OCI-LY7 (cell line): ENCODE data around the gene HPGDS. TPM values are rescaled to one million over a fixed set of nuclear protein-coding genes. Genes with fewer than 3 reads are reported as not detected.

ENCODE experiments used
- BruUV-seq: library from RNA; stranded (reverse); fragments of 400-500 nt; replicated peaks from 2 replicates; lab custom pipeline; 2021; lab: Mats Ljungman, UMichigan
- CTCF ChIA-PET: fragments of 300-600 bp; sonication (Branson Sonifier 250); formaldehyde crosslinking; loops from one replicate; lab custom pipeline; 2022; ENCODE audit warnings: antibody characterized with exemption; ENCODE audit not compliant: unreplicated experiment; lab: Charles Lee
- POLR2A ChIA-PET: fragments of 300-600 bp; sonication (Branson Sonifier 250); formaldehyde crosslinking; loops from one replicate; lab custom pipeline; 2022; ENCODE audit warnings: antibody characterized with exemption; lab: Charles Lee
- DNase-seq: peaks from one replicate; pipeline ENCODE4 v3.0.0-alpha.2; 2015; ENCODE audit warnings: low spot score
- H2AFZ ChIP-seq: fragments of 200-600 bp; sonication (generic), shearing (Covaris generic); 2 replicates; pipeline ENCODE4 v1.6.1; 2014; ENCODE audit warnings: mild to moderate bottlenecking, antibody characterized with exemption, low read length, moderate library complexity
- H3K27ac ChIP-seq: fragments of 200-600 bp; sonication (generic); 2 replicates; pipeline ENCODE4 v1.5.1; 2014; ENCODE audit warnings: mixed run types, low read depth, mild to moderate bottlenecking, moderate library complexity, low read length, inconsistent platforms; ENCODE audit not compliant: poor library complexity, severe bottlenecking
- H3K36me3 ChIP-seq: fragments of 200-600 bp; sonication (generic); 2 replicates; pipeline ENCODE4 v1.6.1; 2014; ENCODE audit warnings: mild to moderate bottlenecking, antibody characterized with exemption, low read length, moderate library complexity, mixed read lengths; ENCODE audit not compliant: insufficient read depth
- H3K4me1 ChIP-seq: fragments of 200-600 bp; sonication (generic); 2 replicates; pipeline ENCODE4 v1.5.1; 2014; ENCODE audit warnings: mild to moderate bottlenecking, low read length; ENCODE audit not compliant: insufficient read depth, poor library complexity, severe bottlenecking
- H3K4me2 ChIP-seq: fragments of 200-600 bp; sonication (generic); 2 replicates; pipeline ENCODE4 v1.6.1; 2014; ENCODE audit warnings: mild to moderate bottlenecking, low read length
- H3K4me3 ChIP-seq: fragments of 200-600 bp; sonication (generic); 2 replicates; pipeline ENCODE4 v1.5.1; 2014; ENCODE audit warnings: mild to moderate bottlenecking, low read depth, low read length; ENCODE audit not compliant: poor library complexity, severe bottlenecking
- H3K79me2 ChIP-seq: fragments of 200-600 bp; sonication (generic); 2 replicates; pipeline ENCODE4 v1.6.1; 2016; ENCODE audit warnings: low read depth, mild to moderate bottlenecking, low read length, moderate library complexity, mixed read lengths; ENCODE audit not compliant: insufficient read depth
- H3K9me2 ChIP-seq: fragments of 200-600 bp; sonication (generic); 2 replicates; pipeline ENCODE4 v1.6.1; 2016; ENCODE audit warnings: mild to moderate bottlenecking, low read length, mixed read lengths; ENCODE audit not compliant: insufficient read depth
- H3K9me3 ChIP-seq: fragments of 200-600 bp; sonication (generic); 2 replicates; pipeline ENCODE4 v1.6.1; 2014; ENCODE audit warnings: mild to moderate bottlenecking, mixed run types, low read length, mixed read lengths
- H4K20me1 ChIP-seq: fragments of 200-600 bp; sonication (generic); 2 replicates; pipeline ENCODE4 v1.6.1; 2014; ENCODE audit warnings: mild to moderate bottlenecking, antibody characterized with exemption, low read length, moderate library complexity, mixed read lengths; ENCODE audit not compliant: insufficient read depth
- CTCF ChIP-seq: fragments of 200-600 bp; sonication (generic); conservative IDR thresholded peaks from 2 replicates; pipeline ENCODE4 v1.5.1; 2014; ENCODE audit warnings: mild to moderate bottlenecking, antibody characterized with exemption, low read length, moderate library complexity, mixed read lengths
- EZH2phosphoT487 ChIP-seq: fragments of 200-600 bp; sonication (generic); IDR thresholded peaks from 2 replicates; pipeline ENCODE4 v1.6.1; 2018; ENCODE audit warnings: low read depth, borderline replicate concordance, mild to moderate bottlenecking, mixed run types, antibody characterized with exemption, low read length, moderate library complexity, mixed read lengths
- intact Hi-C: fragments of 100-400 bp; cut with micrococcal nuclease; formaldehyde crosslinking; loops from one replicate; pipeline ENCODE4 v1.10.0; 2022; ENCODE audit not compliant: unreplicated experiment
- total RNA-seq, 2 experiments: library from RNA; depleted of rRNA in 1 of 2; stranded (reverse); fragments of >200 nt in 1 of 2; shearing (Covaris generic) in 1 of 2; gene quantifications; 2 replicates each; pipeline ENCODE4 v1.2.3, GENCODE V29; 2014 to 2022

Gene HPGDS
- total RNA-seq, 2 experiments from 2014 or later: not detected

GRCh38 chr4:94368459-94368858, 25.8 kb upstream of the HPGDS start:
- Histone ChIP-seq H3K36me3 (no peaks in the 10 kb centered on the region), H4K20me1 (no peaks in the 10 kb centered on the region), H3K9me3 (no peaks in the 10 kb centered on the region), H3K79me2 (no peaks in the 10 kb centered on the region), H2AFZ (no peak overlapping the region; the same call in 1 of the 2 replicates), H3K4me3 (no peak overlapping the region), H3K27ac (no peak overlapping the region), H3K4me2 (no peak overlapping the region), H3K9me2 (no peaks in the 10 kb centered on the region), H3K4me1 (no peaks in the 10 kb centered on the region)
- ChIA-PET POLR2A (no interaction called here), CTCF (no interaction called here)
- BruUV-seq: no TSS peak
- TF ChIP-seq CTCF: no peak
- no peak for TF ChIP-seq EZH2phosphoT487
- intact Hi-C loops: no loop called here
- no peak for DNase-seq

GRCh38 chr4:94365304-94365703, 22.7 kb upstream of the HPGDS start:
- ChIA-PET POLR2A (no interaction called here), CTCF (no interaction called here)
- no peaks in the 10 kb centered on the region for H3K9me3 ChIP-seq
- no peak for DNase-seq
- intact Hi-C loops: no loop called here
- no TSS peak for BruUV-seq
- no peaks in the 10 kb centered on the region for H4K20me1 ChIP-seq
- no peak overlapping the region for H3K4me2 ChIP-seq
- no peak overlapping the region for H2AFZ ChIP-seq
- no peak overlapping the region for H3K4me3 ChIP-seq
- H3K27ac ChIP-seq: no peak overlapping the region
- no peak for TF ChIP-seq CTCF
- no peak for TF ChIP-seq EZH2phosphoT487
- no peaks in the 10 kb centered on the region for H3K9me2 ChIP-seq
- H3K79me2 ChIP-seq: no peaks in the 10 kb centered on the region
- no peaks in the 10 kb centered on the region for H3K36me3 ChIP-seq
- H3K4me1 ChIP-seq: no peaks in the 10 kb centered on the region

GRCh38 chr4:94364527-94364926, 21.9 kb upstream of the HPGDS start:
- POLR2A ChIA-PET: interaction anchor here (0.8 kb wide), 1 partner anchor 10 kb away, joined by 4 read pairs; no protein-coding TSS in a partner anchor
- Histone ChIP-seq H3K4me1 (no peaks in the 10 kb centered on the region), H2AFZ (no peak overlapping the region), H3K4me2 (no peak overlapping the region), H4K20me1 (no peaks in the 10 kb centered on the region), H3K4me3 (no peak overlapping the region), H3K79me2 (no peaks in the 10 kb centered on the region), H3K36me3 (no peaks in the 10 kb centered on the region), H3K27ac (no peak overlapping the region), H3K9me3 (no peaks in the 10 kb centered on the region), H3K9me2 (no peaks in the 10 kb centered on the region)
- intact Hi-C loops: no loop called here
- BruUV-seq: no TSS peak
- no peak for DNase-seq
- TF ChIP-seq CTCF (no peak), EZH2phosphoT487 (no peak)
- CTCF ChIA-PET: no interaction called here
